WTC11 (cell line): ENCODE data around the gene RETREG2. TPM values are rescaled to one million over a fixed set of nuclear protein-coding genes. Genes with fewer than 3 reads are reported as not detected.

Experiments used
- ATAC-seq: fragments of 200-7000 bp; cut with Tn5 transposase; 2 replicates; pipeline ENCODE4 v1.10.0; 2021; ENCODE audit warnings: mild to moderate bottlenecking, moderate library complexity
- CTCF ChIA-PET: fragments of 300-600 bp; sonication (Branson Sonifier 250); formaldehyde crosslinking; loops from one replicate; lab custom pipeline; 2021; ENCODE audit warnings: antibody characterized with exemption; lab: Charles Lee
- POLR2A ChIA-PET: fragments of 350-600 bp; sonication (Branson Sonifier 250); formaldehyde crosslinking; loops from one replicate; lab custom pipeline; 2021; ENCODE audit warnings: antibody characterized with exemption; lab: Charles Lee
- DNase-seq: peaks from one replicate; pipeline ENCODE4 v3.0.0; 2021; ENCODE audit warnings: low spot score
- H3K27ac Mint-ChIP-seq: 2 replicates; pipeline ENCODE4 v1.8.0; 2021; ENCODE audit warnings: mixed read lengths
- H3K27me3 Mint-ChIP-seq: 2 replicates; pipeline ENCODE4 v1.8.0; 2021; ENCODE audit warnings: low read depth, mild to moderate bottlenecking, moderate library complexity, mixed read lengths
- H3K36me3 Mint-ChIP-seq: 2 replicates; pipeline ENCODE4 v1.8.0; 2021; ENCODE audit warnings: mixed read lengths
- H3K4me1 Mint-ChIP-seq: 2 replicates; pipeline ENCODE4 v1.8.0; 2022; ENCODE audit warnings: mixed read lengths
- H3K4me3 Mint-ChIP-seq: 2 replicates; pipeline ENCODE4 v1.8.0; 2021; ENCODE audit warnings: mild to moderate bottlenecking, moderate library complexity, mixed read lengths
- H3K9me3 Mint-ChIP-seq: 2 replicates; pipeline ENCODE4 v1.8.0; 2021; ENCODE audit warnings: mixed read lengths
- ATF2 ChIP-seq: sonication (generic); formaldehyde crosslinking; IDR thresholded peaks from 2 replicates; pipeline ENCODE4 v1.8.1; 2022; ENCODE audit warnings: low read depth, missing genetic modification reagents, borderline replicate concordance
- CBFB ChIP-seq: sonication (generic); formaldehyde crosslinking; IDR thresholded peaks from 2 replicates; pipeline ENCODE4 v1.8.1; 2022; ENCODE audit warnings: mild to moderate bottlenecking, low read depth, missing genetic modification reagents
- CDX4 ChIP-seq: fragments of 250-450 bp; sonication (Bioruptor Pico); IDR thresholded peaks from 2 replicates; pipeline ENCODE4 v1.9.0; 2021; ENCODE audit warnings: moderate library complexity, mild to moderate bottlenecking, inconsistent platforms, borderline replicate concordance
- E2F5 ChIP-seq: sonication (generic); formaldehyde crosslinking; IDR thresholded peaks from 2 replicates; pipeline ENCODE4 v1.8.1; 2022; ENCODE audit warnings: mild to moderate bottlenecking, moderate library complexity, missing genetic modification reagents
- FOXK1 ChIP-seq: sonication (generic); formaldehyde crosslinking; IDR thresholded peaks from 2 replicates; pipeline ENCODE4 v1.8.0; 2022; ENCODE audit warnings: mild to moderate bottlenecking, moderate library complexity, missing genetic modification reagents
- GRHL2 ChIP-seq: fragments of 250-450 bp; sonication (Bioruptor Pico); IDR thresholded peaks from 2 replicates; pipeline ENCODE4 v1.8.0; 2022; ENCODE audit warnings: mild to moderate bottlenecking, moderate library complexity; ENCODE audit not compliant: insufficient replicate concordance, severe bottlenecking
- MXD4 ChIP-seq: fragments of 250-450 bp; sonication (Bioruptor Pico); IDR thresholded peaks from 2 replicates; pipeline ENCODE4 v1.8.0; 2021; ENCODE audit warnings: mild to moderate bottlenecking, moderate library complexity, borderline replicate concordance
- MYBL2 ChIP-seq: sonication (generic); formaldehyde crosslinking; IDR thresholded peaks from 2 replicates; pipeline ENCODE4 v1.8.1; 2023; ENCODE audit warnings: mild to moderate bottlenecking, moderate library complexity, missing genetic modification reagents
- OVOL2 ChIP-seq: fragments of 250-450 bp; sonication (Bioruptor Pico); IDR thresholded peaks from 2 replicates; pipeline ENCODE4 v1.9.0; 2021; ENCODE audit warnings: mild to moderate bottlenecking, borderline replicate concordance
- SMAD3 ChIP-seq: sonication (generic); formaldehyde crosslinking; IDR thresholded peaks from 2 replicates; pipeline ENCODE4 v1.8.0; 2022; ENCODE audit warnings: missing genetic modification reagents, mild to moderate bottlenecking, borderline replicate concordance
- SP1 ChIP-seq: sonication (generic); formaldehyde crosslinking; conservative IDR thresholded peaks from 2 replicates; pipeline ENCODE4 v1.8.1; 2022; ENCODE audit warnings: missing genetic modification reagents
- TCF7 ChIP-seq: sonication (generic); formaldehyde crosslinking; IDR thresholded peaks from 2 replicates; pipeline ENCODE4 v1.8.0; 2022; ENCODE audit warnings: mild to moderate bottlenecking, low read depth, missing genetic modification reagents, moderate library complexity
- USF1 ChIP-seq: sonication (generic); formaldehyde crosslinking; IDR thresholded peaks from 2 replicates; pipeline ENCODE4 v1.8.0; 2022; ENCODE audit warnings: mild to moderate bottlenecking, missing genetic modification reagents
- ZMAT4 ChIP-seq: fragments of 250-450 bp; sonication (Bioruptor Pico); IDR thresholded peaks from 2 replicates; pipeline ENCODE4 v1.9.0; 2021; ENCODE audit warnings: mild to moderate bottlenecking
- ZNF121 ChIP-seq: sonication (generic); formaldehyde crosslinking; IDR thresholded peaks from 2 replicates; pipeline ENCODE4 v1.8.0; 2023; ENCODE audit warnings: missing genetic modification reagents
- ZNF396 ChIP-seq: fragments of 250-450 bp; sonication (Bioruptor Pico); IDR thresholded peaks from 2 replicates; pipeline ENCODE4 v1.8.0; 2021; ENCODE audit warnings: mild to moderate bottlenecking, moderate library complexity, borderline replicate concordance
- ZNF425 ChIP-seq: fragments of 250-450 bp; sonication (Bioruptor Pico); conservative IDR thresholded peaks from 2 replicates; pipeline ENCODE4 v1.9.0; 2021; ENCODE audit warnings: mild to moderate bottlenecking
- ZNF532 ChIP-seq: fragments of 250-450 bp; sonication (Bioruptor Pico); IDR thresholded peaks from 2 replicates; pipeline ENCODE4 v1.9.0; 2021; ENCODE audit warnings: mild to moderate bottlenecking, borderline replicate concordance
- ZNF671 ChIP-seq: fragments of 250-450 bp; sonication (Bioruptor Pico); IDR thresholded peaks from 2 replicates; pipeline ENCODE4 v1.8.0; 2021; ENCODE audit warnings: mild to moderate bottlenecking
- ZSCAN18 ChIP-seq: fragments of 250-450 bp; sonication (Bioruptor Pico); IDR thresholded peaks from 2 replicates; pipeline ENCODE4 v2.1.2; 2022; ENCODE audit warnings: mild to moderate bottlenecking, moderate library complexity
- total RNA-seq: library from RNA; stranded (reverse); gene quantifications from 3 replicates; pipeline ENCODE4 v1.2.3, GENCODE V29; 2021

The RETREG2 gene
- total RNA-seq, 1 experiment from 2014 or later, result 60.2 TPM

DNA sequence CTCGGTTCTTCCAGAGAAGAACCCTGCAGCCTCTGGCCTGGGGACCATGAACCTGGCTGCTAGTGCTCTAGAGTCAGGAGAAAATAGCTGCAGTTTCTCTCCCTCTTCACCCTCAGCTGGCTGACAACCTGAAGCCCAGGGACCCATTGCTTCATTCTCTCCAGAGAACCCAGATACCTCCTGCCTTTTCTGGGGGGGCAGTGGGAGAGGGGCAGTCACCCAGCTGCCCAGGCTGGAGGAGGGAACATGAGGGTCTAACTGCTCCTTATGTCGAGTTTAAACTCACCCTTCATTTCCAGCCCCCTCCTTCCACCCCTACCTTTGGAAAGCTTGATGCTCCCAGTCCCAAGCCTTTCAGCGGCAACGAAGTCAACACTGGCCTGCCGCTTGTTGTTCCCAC is 20.9 kb downstream of the RETREG2 start:
- H3K9me3 Mint-ChIP-seq, result peaks cover 10% of the 10 kb centered on the region
- no peak overlapping the region for H3K27ac Mint-ChIP-seq
- H3K4me3 Mint-ChIP-seq, result no peak overlapping the region
- DNase-seq (no peak), ATAC-seq (no peak)
- TF ChIP-seq GRHL2 (CRISPR knock-in tag), result no peak
- TF ChIP-seq ZNF532, result no peak
- TF ChIP-seq OVOL2 (CRISPR knock-in tag), result no peak
- TF ChIP-seq E2F5, result no peak
- no peak for TF ChIP-seq SP1 (CRISPR knock-in tag)
- no peak for TF ChIP-seq ZNF671 (CRISPR knock-in tag)
- TF ChIP-seq TCF7, result no peak
- TF ChIP-seq FOXK1 (CRISPR knock-in tag), result no peak
- no peak for TF ChIP-seq SMAD3 (CRISPR knock-in tag)
- no peak for TF ChIP-seq CDX4 (CRISPR knock-in tag)
- no peak for TF ChIP-seq ZNF121 (CRISPR knock-in tag)
- TF ChIP-seq CBFB, result no peak
- TF ChIP-seq USF1 (CRISPR knock-in tag), result no peak
- no peak for TF ChIP-seq ZNF396 (CRISPR knock-in tag)
- TF ChIP-seq ZMAT4 (CRISPR knock-in tag), result no peak
- no peak for TF ChIP-seq ATF2
- no peak for TF ChIP-seq ZNF425 (CRISPR knock-in tag)
- no peak for TF ChIP-seq MXD4 (CRISPR knock-in tag)
- TF ChIP-seq ZSCAN18 (CRISPR knock-in tag), result no peak
- TF ChIP-seq MYBL2 (CRISPR knock-in tag), result no peak
- ChIA-PET POLR2A (no interaction called here), CTCF (interaction anchor here (2.0 kb wide), 1 partner anchor 96 kb away, joined by 6 read pairs; no protein-coding TSS in a partner anchor)
- H3K36me3 Mint-ChIP-seq, result no peaks in the 10 kb centered on the region
- peaks cover 7% of the 10 kb centered on the region for H3K27me3 Mint-ChIP-seq
- H3K4me1 Mint-ChIP-seq, result peaks cover 8% of the 10 kb centered on the region
